Measurements from ENCODE around the gene PRDM16.

- TF ChIP-seq ZNF121 (CRISPR knock-in tag; IDR thresholded peaks at IDR 0.05) (no peak), ERG (CRISPR knock-in tag; IDR thresholded peaks at IDR 0.05) (no peak), RORB (CRISPR knock-in tag; IDR thresholded peaks at IDR 0.05) (no peak), JUN (CRISPR knock-in tag; IDR thresholded peaks at IDR 0.05) (no peak), CTCF (IDR thresholded peaks at IDR 0.05) (no peak), KAT7 (CRISPR knock-in tag; IDR thresholded peaks at IDR 0.05; ENCODE audit: borderline replicate concordance) (no peak)
Observed at GRCh38 chr1:3051270-3052268, 17.4 kb upstream of the PRDM16 start.
